GM06990 (cell line): Measurements from ENCODE around the gene PPP1R3E.

Experiments used
- DNase-seq: peaks from one replicate; pipeline ENCODE4 v3.0.0-alpha.2; 2011; ENCODE audit not compliant: insufficient read length; ENCODE audit errors: extremely low read depth
- H3K27me3 ChIP-seq: replicated peaks from 2 replicates; pipeline ENCODE4 v1.6.0; 2011; ENCODE audit warnings: low read length; ENCODE audit not compliant: control insufficient read depth, insufficient read depth
- H3K36me3 ChIP-seq: 2 replicates; pipeline ENCODE4 v1.5.1; 2011; ENCODE audit warnings: low read length; ENCODE audit not compliant: control insufficient read depth, insufficient read depth
- H3K4me3 ChIP-seq: replicated peaks from 2 replicates; pipeline ENCODE4 v1.5.1; 2011; ENCODE audit warnings: low read depth, mild to moderate bottlenecking, control low read depth, low read length
- TF ChIP-seq, protein P1 (sequence below): IDR thresholded peaks from 2 replicates; pipeline ENCODE4 v1.5.1; 2011; ENCODE audit warnings: low read length, control low read depth, mild to moderate bottlenecking, inconsistent platforms; ENCODE audit not compliant: insufficient read depth, poor library complexity, severe bottlenecking

PPP1R3E gene

DNA sequence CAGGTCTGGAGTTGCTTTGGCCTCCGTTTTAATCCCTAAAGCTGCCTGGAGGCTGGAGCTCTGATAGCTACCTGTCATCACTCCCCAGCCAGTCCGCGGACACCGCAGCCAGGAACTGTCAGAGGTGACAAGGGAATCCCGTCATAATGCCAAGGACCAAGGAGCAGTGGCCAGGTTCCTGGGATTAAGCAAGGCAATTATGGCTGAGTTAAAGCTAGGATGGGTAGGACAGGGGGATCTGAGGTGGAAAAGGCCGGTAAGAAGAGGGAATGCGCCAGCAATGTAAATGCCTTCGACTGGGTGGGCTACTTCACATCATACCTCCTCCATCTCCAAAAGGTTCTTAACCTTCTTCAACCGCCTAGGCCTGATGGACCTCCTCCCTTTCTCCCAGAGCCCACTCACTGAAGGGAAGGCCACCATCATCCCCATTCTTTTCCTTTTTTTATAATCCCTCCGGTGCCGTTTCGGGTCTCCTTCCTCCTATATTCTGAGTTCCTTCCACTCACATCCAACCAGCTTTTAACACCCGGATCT is 1.9 kb downstream of the PPP1R3E start:
- no peaks in the 10 kb centered on the region for H3K27me3 ChIP-seq
- DNase-seq, result no peak

DNA sequence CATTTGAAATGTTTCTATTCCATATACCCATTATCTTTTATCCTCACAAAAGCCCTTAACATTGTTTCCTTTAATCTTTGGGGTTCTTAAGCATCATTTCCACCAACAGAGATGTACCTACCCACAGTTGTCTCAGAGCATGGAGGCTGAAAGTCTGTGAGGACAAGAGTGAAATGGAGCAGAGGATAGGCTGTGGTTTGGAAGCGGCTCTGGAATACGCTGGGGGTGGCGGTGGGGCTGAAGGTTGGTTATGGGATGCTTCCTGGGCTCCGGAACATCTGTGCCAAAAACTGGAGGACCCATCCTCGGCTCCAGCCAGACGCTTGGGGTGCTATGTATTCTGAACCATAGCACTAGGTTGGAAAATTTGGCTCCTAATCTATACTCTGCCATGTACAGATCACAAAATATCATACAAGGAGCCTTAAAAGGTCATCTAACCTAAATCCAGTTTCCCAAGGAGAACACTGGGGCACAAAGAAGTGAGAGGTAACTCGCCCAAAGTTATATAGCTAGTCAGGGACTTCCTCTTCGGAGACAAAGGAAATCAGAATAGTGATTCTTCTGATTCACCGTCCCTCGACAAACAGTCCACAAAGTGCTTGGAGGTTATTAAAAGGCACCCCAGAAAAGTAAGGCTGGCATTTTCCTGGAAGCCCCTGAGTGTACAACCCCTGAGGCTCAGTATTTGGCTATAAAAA is 2.5 kb downstream of the PPP1R3E start:
- no peaks in the 10 kb centered on the region for H3K27me3 ChIP-seq
- peak overlapping the region; percentile 81 for H3K4me3 ChIP-seq

More for the DNA sequence above, 1.9 kb downstream of the PPP1R3E start:
- TF ChIP-seq, protein P1, sequence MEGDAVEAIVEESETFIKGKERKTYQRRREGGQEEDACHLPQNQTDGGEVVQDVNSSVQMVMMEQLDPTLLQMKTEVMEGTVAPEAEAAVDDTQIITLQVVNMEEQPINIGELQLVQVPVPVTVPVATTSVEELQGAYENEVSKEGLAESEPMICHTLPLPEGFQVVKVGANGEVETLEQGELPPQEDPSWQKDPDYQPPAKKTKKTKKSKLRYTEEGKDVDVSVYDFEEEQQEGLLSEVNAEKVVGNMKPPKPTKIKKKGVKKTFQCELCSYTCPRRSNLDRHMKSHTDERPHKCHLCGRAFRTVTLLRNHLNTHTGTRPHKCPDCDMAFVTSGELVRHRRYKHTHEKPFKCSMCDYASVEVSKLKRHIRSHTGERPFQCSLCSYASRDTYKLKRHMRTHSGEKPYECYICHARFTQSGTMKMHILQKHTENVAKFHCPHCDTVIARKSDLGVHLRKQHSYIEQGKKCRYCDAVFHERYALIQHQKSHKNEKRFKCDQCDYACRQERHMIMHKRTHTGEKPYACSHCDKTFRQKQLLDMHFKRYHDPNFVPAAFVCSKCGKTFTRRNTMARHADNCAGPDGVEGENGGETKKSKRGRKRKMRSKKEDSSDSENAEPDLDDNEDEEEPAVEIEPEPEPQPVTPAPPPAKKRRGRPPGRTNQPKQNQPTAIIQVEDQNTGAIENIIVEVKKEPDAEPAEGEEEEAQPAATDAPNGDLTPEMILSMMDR, result no peak
- Histone ChIP-seq H3K36me3 (peaks cover 5% of the 10 kb centered on the region), H3K4me3 (peak overlapping the region; percentile 81)

DNA sequence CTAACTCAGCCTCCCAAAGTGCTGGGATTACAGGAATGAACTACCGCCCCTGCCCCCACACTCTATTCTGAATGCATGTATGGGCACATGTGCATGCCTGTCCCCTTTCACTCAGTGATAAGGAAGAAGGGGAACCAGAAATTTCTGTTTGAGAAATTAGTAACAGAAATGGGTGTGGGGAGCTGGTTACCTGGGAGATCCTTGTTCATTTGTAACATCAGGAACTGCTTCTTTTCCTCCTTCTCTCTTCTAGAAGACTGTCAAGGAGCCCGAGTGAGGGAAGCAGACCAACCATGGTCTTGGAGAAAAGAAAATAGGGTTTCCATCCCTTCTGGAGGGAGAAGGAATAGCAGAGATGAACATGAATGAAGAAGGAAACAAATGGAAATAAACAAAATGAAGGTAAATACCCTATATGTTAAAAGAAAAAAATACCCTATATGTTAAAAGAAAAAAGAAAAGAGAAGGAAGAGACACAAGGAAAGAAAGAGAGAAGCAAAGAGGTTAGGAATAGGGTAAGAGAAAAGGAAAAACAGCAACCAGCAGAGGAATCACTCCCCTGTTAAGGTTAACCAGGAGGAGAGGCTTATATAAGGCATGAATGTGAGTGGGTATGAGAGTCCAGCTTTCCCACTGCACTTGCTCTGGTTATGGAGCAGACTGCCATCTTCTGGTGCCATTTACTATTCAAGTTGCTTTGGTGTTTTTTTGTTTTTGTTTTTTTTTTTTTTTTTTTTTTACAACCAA is 3.3 kb downstream of the PPP1R3E start:
- Histone ChIP-seq H3K36me3 (peaks cover 5% of the 10 kb centered on the region), H3K4me3 (no peak overlapping the region), H3K27me3 (no peaks in the 10 kb centered on the region)
- TF ChIP-seq, protein P1, result peak; percentile 34
- DNase-seq, result no peak

More for the DNA sequence above, 2.5 kb downstream of the PPP1R3E start:
- DNase-seq, result no peak
- H3K36me3 ChIP-seq, result peaks cover 5% of the 10 kb centered on the region
- TF ChIP-seq, protein P1, result no peak

DNA sequence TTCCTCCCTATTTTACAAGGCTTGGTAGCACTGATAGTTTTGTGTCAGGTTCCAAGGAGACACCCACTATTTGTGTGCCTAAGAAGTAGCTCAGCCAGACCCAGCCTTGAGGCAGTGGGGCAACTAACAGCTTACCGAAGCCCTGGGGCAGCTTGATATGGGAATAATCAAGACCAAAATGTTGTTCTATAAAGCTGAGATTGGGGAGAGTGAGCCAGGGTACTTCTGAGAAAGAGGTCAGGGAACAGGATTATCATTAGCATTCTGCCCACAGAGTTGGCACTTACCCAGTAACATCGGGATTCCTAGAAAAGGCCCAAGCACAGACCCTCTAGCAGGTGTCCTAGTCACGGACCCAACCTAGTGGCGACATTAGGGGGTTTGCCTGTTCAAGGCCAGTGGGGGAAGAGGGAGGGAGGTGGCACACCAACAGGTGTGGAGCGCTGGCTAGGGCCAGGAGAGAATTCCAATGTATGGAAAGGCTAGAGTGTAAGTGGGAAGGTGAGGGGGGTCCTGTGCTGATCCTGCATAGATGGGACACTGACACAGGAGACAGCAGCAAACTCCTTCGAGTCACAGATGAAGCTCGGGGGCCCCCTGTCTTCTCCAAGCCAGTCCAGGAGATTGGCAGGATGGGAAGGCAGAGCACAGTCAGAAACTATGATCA is 4.9 kb downstream of the PPP1R3E start:
- no peaks in the 10 kb centered on the region for H3K27me3 ChIP-seq
- peaks cover 5% of the 10 kb centered on the region for H3K36me3 ChIP-seq
- no peak for DNase-seq
- TF ChIP-seq, protein P1, result no peak
- no peak overlapping the region for H3K4me3 ChIP-seq

DNA sequence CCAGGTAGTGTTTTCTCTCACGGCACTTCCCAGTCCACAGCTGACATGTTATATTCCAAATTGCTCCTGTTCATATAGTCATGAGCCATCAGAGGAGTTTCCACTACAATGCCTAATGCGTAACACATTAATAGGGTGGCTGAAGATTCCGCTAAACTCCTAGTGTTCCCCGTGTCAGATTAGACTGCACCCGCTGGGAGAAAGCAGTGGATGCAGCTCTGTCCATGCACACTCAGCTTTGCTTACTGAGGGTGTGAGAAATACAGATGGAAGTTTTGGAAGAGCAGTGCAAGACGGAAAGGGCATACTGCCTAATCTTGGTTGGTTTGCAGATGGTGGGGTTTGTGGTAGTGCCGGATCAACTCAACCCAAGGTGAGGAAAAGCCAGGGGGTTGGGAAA is 5.6 kb downstream of the PPP1R3E start:
- TF ChIP-seq, protein P1, result no peak
- Histone ChIP-seq H3K27me3 (no peaks in the 10 kb centered on the region), H3K36me3 (peaks cover 5% of the 10 kb centered on the region), H3K4me3 (no peak overlapping the region)
- no peak for DNase-seq
